Adrenal gland (tissue), 5 donors: ENCODE measurements around the gene PLPP7.

ENCODE experiments used
- CTCF ChIP-seq, 6 experiments: fragments of 450-650 bp in 4 of 6; fragments of 200-600 bp in 2 of 6; sonication (generic) in 1 of 6; IDR thresholded peaks; 1 replicate in 5 of 6; 2 replicates in 1 of 6; pipeline versions ENCODE4 v1.5.1 to v1.8.0; 2016 to 2021; ENCODE audit warnings: antibody characterized with exemption in 6 of 6, mild to moderate bottlenecking in 2 of 6, moderate library complexity in 1 of 6
- POLR2A ChIP-seq, 2 donors: fragments of 450-650 bp; IDR thresholded peaks; one replicate each; pipeline ENCODE4 v1.6.1; 2017; ENCODE audit warnings: antibody characterized with exemption in 2 of 2, mild to moderate bottlenecking in 2 of 2, moderate library complexity in 1 of 2
- donor health status: DM: no; HTN: no; CAD: no.

DNA sequence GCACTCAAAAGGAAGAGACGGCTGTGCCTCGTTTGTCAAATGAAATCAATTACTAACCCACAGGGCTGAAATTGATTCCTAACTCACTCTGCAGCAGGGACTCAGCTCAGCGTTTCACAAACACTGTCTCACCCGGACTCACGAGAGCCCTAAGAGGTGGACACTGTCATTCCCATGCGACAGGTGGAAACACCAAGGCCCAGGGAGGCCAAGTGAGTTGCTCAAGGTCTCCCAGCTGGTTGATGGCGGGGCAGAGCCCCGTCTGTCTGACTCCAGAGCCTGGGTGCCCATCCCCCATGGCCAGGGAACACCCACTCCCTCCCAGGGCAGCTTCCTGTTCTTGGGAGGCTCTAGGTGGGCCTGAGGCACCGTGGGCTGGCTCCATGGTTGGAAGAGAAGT, 1.3 kb upstream of the PLPP7 start:
- TF ChIP-seq CTCF (IDR thresholded peaks at IDR 0.05) (no peak), POLR2A (IDR thresholded peaks at IDR 0.05) (no peak)
